ENCODE results near the gene AIRE. TPM values are rescaled to one million over a fixed set of nuclear protein-coding genes. Genes with fewer than 3 reads are reported as not detected.

Gene AIRE
- total RNA-seq, 1 experiment from 2014 or later, result not detected

- DNase-seq (ENCODE audit: low read depth, low spot score), result no peak
- in situ Hi-C loops (cut with HindIII; ENCODE audit: low pct_unique_long_range_greater_than_20kb, low sequenced_read_pairs), result no loop called here
Measured at GRCh38 chr21:44314128-44314527, 28.5 kb downstream of the AIRE start.

GRCh38 chr21:44314561-44314960 lies 28.9 kb downstream of the AIRE start:
- in situ Hi-C loops (cut with HindIII; ENCODE audit: low pct_unique_long_range_greater_than_20kb, low sequenced_read_pairs), result no loop called here
- no peak for DNase-seq (ENCODE audit: low read depth, low spot score)

- no peak for DNase-seq (ENCODE audit: low read depth, low spot score)
Measured at GRCh38 chr21:44315691-44316203, 30.1 kb downstream of the AIRE start.

GRCh38 chr21:44316277-44316900 lies 30.7 kb downstream of the AIRE start:
- in situ Hi-C loops (cut with HindIII; ENCODE audit: low pct_unique_long_range_greater_than_20kb, low sequenced_read_pairs), result no loop called here
- no peak for DNase-seq (ENCODE audit: low read depth, low spot score)

More at GRCh38 chr21:44315691-44316203, 30.1 kb downstream of the AIRE start:
- in situ Hi-C loops (cut with HindIII; ENCODE audit: low pct_unique_long_range_greater_than_20kb, low sequenced_read_pairs), result no loop called here

- DNase-seq (ENCODE audit: low read depth, low spot score), result no peak
- in situ Hi-C loops (cut with HindIII; ENCODE audit: low pct_unique_long_range_greater_than_20kb, low sequenced_read_pairs), result no loop called here
Measured at GRCh38 chr21:44317241-44317782, 31.6 kb downstream of the AIRE start.

- in situ Hi-C loops (cut with HindIII; ENCODE audit: low pct_unique_long_range_greater_than_20kb, low sequenced_read_pairs), result no loop called here
- no peak for DNase-seq (ENCODE audit: low read depth, low spot score)
Measured at GRCh38 chr21:44317871-44318270, 32.2 kb downstream of the AIRE start.

- in situ Hi-C loops (cut with HindIII; ENCODE audit: low pct_unique_long_range_greater_than_20kb, low sequenced_read_pairs), result no loop called here
- DNase-seq (ENCODE audit: low read depth, low spot score), result no peak
Measured at GRCh38 chr21:44318489-44319285, 33.0 kb downstream of the AIRE start.

GRCh38 chr21:44319407-44320065 lies 33.9 kb downstream of the AIRE start:
- in situ Hi-C loops (cut with HindIII; ENCODE audit: low pct_unique_long_range_greater_than_20kb, low sequenced_read_pairs), result no loop called here
- DNase-seq (ENCODE audit: low read depth, low spot score), result no peak

- in situ Hi-C loops (cut with HindIII; ENCODE audit: low pct_unique_long_range_greater_than_20kb, low sequenced_read_pairs), result no loop called here
- DNase-seq (ENCODE audit: low read depth, low spot score), result no peak
Measured at GRCh38 chr21:44320847-44321246, 35.2 kb downstream of the AIRE start.

- DNase-seq (ENCODE audit: low read depth, low spot score), result no peak
- in situ Hi-C loops (cut with HindIII; ENCODE audit: low pct_unique_long_range_greater_than_20kb, low sequenced_read_pairs), result no loop called here
Measured at GRCh38 chr21:44321846-44322450, 36.3 kb downstream of the AIRE start.

GRCh38 chr21:44322621-44323325 lies 37.1 kb downstream of the AIRE start:
- in situ Hi-C loops (cut with HindIII; ENCODE audit: low pct_unique_long_range_greater_than_20kb, low sequenced_read_pairs), result no loop called here
- no peak for DNase-seq (ENCODE audit: low read depth, low spot score)

GRCh38 chr21:44323591-44323990 lies 37.9 kb downstream of the AIRE start:
- in situ Hi-C loops (cut with HindIII; ENCODE audit: low pct_unique_long_range_greater_than_20kb, low sequenced_read_pairs), result no loop called here
- no peak for DNase-seq (ENCODE audit: low read depth, low spot score)

GRCh38 chr21:44324106-44324853 lies 38.6 kb downstream of the AIRE start:
- in situ Hi-C loops (cut with HindIII; ENCODE audit: low pct_unique_long_range_greater_than_20kb, low sequenced_read_pairs), result no loop called here
- no peak for DNase-seq (ENCODE audit: low read depth, low spot score)

- in situ Hi-C loops (cut with HindIII; ENCODE audit: low pct_unique_long_range_greater_than_20kb, low sequenced_read_pairs), result no loop called here
- no peak for DNase-seq (ENCODE audit: low read depth, low spot score)
Measured at GRCh38 chr21:44324854-44325107, 39.1 kb downstream of the AIRE start.

GRCh38 chr21:44325386-44326271 lies 40.0 kb downstream of the AIRE start:
- in situ Hi-C loops (cut with HindIII; ENCODE audit: low pct_unique_long_range_greater_than_20kb, low sequenced_read_pairs), result no loop called here
- DNase-seq (ENCODE audit: low read depth, low spot score), result no peak

GRCh38 chr21:44326272-44326647 lies 40.6 kb downstream of the AIRE start:
- in situ Hi-C loops (cut with HindIII; ENCODE audit: low pct_unique_long_range_greater_than_20kb, low sequenced_read_pairs), result no loop called here
- no peak for DNase-seq (ENCODE audit: low read depth, low spot score)
